ENCODE measurements around the gene INPP1.

INPP1 gene

GRCh38 chr2:190415251-190415650, 71.9 kb downstream of the INPP1 start:
- DNase-seq (ENCODE audit: low spot score): no peak
- H3K27ac ChIP-seq: no peak overlapping the region
- H3K4me3 ChIP-seq: no peak overlapping the region
- TF ChIP-seq, protein P1, sequence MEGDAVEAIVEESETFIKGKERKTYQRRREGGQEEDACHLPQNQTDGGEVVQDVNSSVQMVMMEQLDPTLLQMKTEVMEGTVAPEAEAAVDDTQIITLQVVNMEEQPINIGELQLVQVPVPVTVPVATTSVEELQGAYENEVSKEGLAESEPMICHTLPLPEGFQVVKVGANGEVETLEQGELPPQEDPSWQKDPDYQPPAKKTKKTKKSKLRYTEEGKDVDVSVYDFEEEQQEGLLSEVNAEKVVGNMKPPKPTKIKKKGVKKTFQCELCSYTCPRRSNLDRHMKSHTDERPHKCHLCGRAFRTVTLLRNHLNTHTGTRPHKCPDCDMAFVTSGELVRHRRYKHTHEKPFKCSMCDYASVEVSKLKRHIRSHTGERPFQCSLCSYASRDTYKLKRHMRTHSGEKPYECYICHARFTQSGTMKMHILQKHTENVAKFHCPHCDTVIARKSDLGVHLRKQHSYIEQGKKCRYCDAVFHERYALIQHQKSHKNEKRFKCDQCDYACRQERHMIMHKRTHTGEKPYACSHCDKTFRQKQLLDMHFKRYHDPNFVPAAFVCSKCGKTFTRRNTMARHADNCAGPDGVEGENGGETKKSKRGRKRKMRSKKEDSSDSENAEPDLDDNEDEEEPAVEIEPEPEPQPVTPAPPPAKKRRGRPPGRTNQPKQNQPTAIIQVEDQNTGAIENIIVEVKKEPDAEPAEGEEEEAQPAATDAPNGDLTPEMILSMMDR (IDR thresholded peaks at IDR 0.05): no peak

GRCh38 chr2:190415794-190416775, 72.7 kb downstream of the INPP1 start:
- Histone ChIP-seq H3K27ac (no peak overlapping the region), H3K4me3 (no peak overlapping the region)
- DNase-seq (ENCODE audit: low spot score): no peak
- TF ChIP-seq, protein P1 (IDR thresholded peaks at IDR 0.05): no peak

DNA sequence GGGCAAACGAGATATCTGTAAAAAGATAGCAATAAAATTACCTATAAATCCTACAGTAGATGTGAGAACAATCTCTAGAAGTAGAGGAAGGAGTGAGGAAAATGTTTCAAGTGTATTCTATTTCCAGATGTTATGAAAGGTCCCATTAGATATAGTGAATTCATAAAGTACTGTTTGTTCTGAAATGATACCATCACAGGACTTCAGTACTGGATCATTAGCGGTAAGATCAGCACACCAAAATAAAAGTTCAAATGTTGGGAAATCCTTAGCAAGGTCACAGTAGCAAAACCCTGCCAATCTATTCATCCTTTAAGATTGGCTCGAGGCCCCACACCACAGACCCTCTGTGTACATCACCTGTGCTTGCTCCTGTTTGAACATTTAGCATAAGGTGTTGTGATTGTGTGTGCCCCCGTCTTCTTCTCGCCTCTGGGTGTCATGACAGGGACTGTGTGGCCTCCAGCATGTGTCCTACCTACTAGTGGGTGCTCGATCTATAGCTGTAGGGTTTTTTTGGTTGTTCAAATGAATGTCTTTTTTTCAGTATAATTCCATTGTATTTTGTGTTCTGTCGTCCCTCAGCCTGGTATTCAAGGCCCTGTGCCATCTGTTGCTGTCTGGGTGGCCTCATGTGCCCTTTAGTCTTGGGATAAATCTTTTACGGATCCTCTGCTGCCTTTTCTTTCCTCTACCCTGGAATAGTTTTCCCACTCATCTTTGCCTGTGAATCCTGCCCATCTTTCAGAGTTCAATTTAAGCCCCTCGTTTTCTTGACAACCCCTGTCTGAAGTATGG, 73.9 kb downstream of the INPP1 start:
- Histone ChIP-seq H3K4me3 (no peak overlapping the region), H3K27ac (no peak overlapping the region)
- TF ChIP-seq, protein P1 (IDR thresholded peaks at IDR 0.05): no peak

GRCh38 chr2:190418727-190419126, 75.3 kb downstream of the INPP1 start:
- Histone ChIP-seq H3K4me3 (no peak overlapping the region), H3K27ac (no peak overlapping the region)
- no peak for DNase-seq (ENCODE audit: low spot score)
- TF ChIP-seq, protein P1 (IDR thresholded peaks at IDR 0.05): no peak

More for the DNA sequence above, 73.9 kb downstream of the INPP1 start:
- no peak for DNase-seq (ENCODE audit: low spot score)

GRCh38 chr2:190420801-190421200, 77.4 kb downstream of the INPP1 start:
- TF ChIP-seq, protein P1 (IDR thresholded peaks at IDR 0.05): no peak
- DNase-seq (ENCODE audit: low spot score): no peak
- Histone ChIP-seq H3K27ac (no peak overlapping the region), H3K4me3 (no peak overlapping the region)

All from coronary artery (tissue), 2 donors.